HG03378 (cell line): ENCODE results near the gene SEMA3C.

Experiments
- ATAC-seq: cut with Tn5 transposase; IDR thresholded peaks from one replicate; pipeline ENCODE4 v1.9.1; 2021; ENCODE audit warnings: mild to moderate bottlenecking, moderate library complexity; ENCODE audit not compliant: unreplicated experiment

Gene SEMA3C

DNA sequence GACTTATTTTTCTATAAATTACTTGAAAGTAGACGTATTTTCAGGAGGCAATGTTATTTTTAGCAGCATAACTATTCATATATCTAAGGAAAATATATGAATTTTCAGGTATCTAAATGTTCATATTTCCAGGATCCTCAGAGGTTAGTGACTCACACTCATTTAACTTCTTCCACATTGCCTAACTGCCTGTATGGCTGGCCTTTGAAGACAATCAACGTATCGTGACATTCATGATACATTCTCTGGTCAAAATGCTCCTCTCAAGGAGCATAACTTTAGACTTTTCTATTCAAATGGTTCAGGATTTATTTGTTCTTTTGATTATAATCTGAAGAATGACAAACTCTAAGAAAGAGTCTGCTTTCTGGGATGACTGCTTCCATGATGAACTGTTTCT lies 89.3 kb downstream of the SEMA3C start:
- ATAC-seq = no peak

- ATAC-seq = no peak
These were observed 91.6 kb downstream of the SEMA3C start for GRCh38 chr7:80827239-80827633.

DNA sequence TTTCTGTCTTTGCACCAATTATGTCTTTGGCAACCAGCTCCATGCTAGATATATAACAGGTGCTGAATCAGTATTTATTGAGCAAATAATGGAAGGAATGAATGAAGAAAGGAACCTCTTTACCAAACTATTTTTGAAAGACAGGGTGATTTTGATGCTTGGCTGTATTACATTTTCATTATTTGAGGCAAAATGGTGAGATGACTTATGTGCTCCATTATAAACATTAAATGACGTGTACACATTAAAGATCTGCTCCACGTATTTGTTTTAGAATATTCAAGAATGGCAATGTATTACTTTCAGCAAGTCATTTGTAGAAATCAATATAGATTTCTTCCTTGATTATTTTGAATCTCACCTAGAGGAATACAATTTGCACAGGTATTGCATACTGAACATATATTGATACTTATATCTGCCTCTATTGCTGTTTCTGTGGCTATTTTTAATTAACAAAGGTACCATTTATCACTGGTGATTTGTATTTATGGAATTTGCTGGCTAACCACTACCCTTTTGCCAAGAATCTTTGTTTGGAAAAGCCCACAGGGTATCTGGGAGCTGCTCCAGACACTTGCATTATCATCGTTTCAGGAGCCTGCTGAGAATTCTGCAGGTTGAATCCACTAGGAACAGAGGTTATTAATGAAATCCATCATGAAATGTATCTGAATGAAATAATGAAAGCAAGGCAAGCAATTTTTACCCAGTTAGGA lies 92.2 kb downstream of the SEMA3C start:
- no peak for ATAC-seq

DNA sequence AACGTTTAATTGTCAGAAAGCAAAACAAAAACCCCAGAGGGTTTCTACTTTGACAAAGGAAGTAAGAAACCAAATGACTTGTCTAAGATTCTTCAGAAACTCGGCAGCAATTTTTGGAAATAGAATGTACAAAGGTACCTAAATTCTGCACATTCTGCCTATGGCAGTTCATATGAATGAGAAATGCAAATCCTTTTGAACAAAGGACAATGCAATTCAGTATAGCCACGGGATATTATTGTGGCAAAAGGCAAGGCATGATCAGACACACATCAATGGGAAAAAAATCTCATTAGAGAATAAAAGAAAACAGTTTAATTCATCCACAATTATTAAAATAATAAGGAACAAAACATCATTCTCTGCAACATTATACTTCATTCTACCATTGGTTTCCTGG lies 93.4 kb downstream of the SEMA3C start:
- no peak for ATAC-seq

DNA sequence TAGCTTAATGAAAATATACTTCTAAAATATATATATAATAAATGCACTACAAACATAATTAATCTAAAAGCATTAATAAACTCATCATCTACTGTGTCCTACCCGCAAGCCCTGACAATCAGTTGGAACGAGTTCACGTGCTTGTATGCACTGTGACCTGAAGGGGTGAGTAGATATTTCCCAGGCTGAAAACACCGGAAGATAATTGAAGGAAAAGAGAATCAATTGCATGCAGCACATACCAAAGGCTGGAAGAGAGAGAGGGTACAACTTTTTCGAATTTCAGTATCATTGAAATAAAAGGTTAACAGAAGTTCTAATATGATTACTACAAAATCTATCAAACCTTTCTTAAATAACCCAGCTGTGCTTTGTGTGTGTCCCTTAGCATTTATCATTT lies 94.6 kb downstream of the SEMA3C start:
- ATAC-seq = no peak

- ATAC-seq = no peak
These were observed 95.8 kb downstream of the SEMA3C start for GRCh38 chr7:80823057-80823456.

- ATAC-seq = no peak
These were observed 97.0 kb downstream of the SEMA3C start for GRCh38 chr7:80821771-80822319.

GRCh38 chr7:80819503-80819902 lies 99.3 kb downstream of the SEMA3C start:
- ATAC-seq = no peak

DNA sequence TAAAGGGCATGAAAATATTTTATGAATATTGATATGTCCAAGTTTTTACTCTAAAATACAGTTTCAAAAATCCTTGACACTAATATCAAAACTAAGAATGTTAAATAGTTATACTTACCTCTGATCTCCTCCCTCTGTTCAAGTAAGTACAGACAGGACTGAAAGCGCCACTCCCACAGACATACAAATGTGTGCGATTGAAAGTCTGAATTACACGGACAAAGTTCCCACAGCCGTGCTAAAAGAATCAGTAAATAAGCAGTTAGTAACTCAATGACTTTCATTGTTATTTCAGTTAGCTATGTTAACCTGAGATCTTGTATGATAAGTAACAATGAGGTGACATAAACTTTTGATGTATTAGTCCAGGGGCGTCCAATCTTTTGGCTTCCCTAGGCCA lies 100.7 kb downstream of the SEMA3C start:
- no peak for ATAC-seq

DNA sequence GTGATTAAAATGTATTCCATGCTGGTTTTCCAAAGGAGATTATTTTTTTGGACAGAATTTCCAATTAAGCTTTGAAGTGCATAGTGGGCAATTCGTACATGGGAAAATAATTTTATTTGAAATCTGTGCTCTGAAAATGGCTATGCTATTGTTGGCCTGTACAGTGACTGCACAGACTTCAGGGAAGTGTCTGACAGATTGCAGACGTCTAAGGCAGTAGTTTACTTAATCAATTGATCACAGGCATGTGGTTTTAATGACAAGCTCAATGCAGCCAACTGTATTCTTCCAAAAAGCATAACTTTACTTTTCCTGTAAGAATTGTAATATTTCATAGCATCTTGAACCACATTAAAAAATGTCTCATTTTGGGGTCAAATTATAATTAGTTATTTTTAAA lies 102.0 kb downstream of the SEMA3C start:
- ATAC-seq = no peak

GRCh38 chr7:80815733-80816132 lies 103.1 kb downstream of the SEMA3C start:
- no peak for ATAC-seq

DNA sequence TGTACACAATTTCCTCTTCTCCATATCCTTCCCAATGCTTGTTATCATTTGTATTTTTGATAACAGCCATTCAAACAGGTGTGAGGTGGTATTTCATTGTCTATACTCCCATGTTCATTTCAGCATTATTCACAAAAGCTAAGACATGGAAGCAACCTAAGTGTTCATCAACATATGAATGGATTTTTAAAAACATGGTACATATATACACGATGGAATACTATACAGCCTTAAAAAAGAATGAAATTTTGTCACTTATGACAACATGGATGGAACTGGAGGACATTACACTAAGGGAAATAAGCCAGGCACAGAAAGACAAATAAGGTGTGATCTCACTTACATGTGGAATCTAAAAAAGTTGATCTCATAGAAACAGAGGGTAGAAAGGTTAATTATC lies 109.3 kb downstream of the SEMA3C start:
- ATAC-seq = no peak

DNA sequence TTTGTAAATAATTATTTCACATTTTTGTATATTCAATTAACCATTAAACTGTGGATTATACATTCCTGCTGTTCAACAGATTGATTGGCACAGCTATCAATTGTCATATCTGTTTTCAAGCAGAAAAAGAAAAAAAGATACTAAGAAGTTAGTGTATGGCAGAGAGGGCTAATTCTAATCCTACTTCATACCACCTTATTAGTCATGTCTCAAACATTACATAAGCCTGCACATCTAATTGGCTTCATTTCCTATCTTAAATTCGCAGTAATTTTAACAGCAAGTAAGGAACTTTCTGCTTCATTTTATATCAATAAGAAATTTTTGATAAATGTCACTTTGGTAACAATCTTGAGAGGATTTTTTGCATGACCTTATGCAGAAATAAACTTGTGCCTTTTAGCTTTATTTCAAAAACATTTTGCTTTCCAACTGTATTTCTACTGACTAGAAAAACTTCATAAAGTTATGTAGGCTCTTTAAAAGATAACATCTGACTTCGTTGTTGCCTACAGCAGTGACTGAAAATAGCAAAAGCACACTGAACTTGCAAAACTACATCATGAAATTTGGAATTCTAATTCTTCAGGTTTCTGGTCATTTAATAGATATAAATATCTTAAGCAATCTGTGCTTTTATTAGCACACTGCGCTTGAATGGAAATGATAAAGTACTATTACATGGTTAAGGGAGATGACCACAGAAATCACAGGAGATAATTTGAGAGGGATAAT lies 111.5 kb downstream of the SEMA3C start:
- no peak for ATAC-seq

DNA sequence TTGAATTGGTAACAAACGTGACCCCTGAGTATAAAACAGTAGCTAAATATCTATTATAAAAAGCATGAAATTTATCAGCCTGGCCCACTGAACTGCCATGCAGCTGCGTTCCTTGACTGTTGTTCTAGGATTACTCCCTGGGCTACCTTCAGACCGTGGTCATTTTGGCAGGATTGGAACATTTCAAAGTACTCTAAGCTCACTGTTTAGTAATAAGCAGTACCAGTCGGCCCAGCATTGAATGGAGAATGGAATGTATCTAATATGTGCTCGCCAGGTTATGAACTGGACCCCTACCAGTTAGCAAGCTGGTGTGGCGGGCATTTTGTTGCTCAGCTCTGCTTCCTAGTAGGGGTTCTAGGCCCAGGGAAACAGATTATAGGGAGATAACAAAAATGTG lies 112.2 kb downstream of the SEMA3C start:
- ATAC-seq = no peak

DNA sequence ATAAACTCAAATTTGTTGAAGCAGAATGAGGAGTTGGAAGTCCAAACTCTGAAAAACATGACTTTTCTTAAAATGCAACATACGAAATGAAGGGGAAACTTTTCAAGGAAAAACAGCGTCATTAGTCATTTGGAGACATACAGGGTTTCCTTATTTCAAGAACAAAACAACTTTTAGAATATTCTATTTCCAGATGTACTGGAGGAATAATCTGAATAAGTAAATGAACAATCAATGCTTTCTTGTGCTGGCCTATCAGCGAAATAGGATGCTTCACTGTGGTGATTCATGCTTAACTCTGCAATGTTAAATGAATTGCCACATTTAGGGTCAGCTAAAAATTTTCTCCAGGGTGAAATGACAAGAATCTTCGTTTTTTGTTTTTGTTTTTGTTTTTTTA lies 114.3 kb downstream of the SEMA3C start:
- no peak for ATAC-seq

DNA sequence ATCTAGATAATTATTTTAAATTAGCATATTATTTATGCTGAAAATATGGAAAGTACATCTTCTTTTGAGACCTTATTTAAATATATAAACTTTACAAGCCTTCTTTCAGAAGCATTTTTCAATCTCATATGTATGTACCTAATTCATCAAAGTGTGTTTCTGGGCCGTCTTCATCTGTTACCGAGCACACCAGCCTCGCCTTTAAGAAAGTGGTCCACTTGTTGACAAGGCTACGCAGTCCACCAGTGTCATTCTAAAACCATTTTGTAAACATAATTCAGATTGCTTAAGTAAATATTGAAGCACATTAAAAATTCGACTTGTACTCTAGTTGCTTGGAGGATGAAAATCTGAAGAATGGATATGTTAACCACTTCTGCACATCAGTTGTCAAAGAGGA lies 116.3 kb downstream of the SEMA3C start:
- no peak for ATAC-seq

GRCh38 chr7:80794631-80795573 lies 123.9 kb downstream of the SEMA3C start:
- no peak for ATAC-seq

GRCh38 chr7:80791509-80791929 lies 127.3 kb downstream of the SEMA3C start:
- ATAC-seq = no peak

DNA sequence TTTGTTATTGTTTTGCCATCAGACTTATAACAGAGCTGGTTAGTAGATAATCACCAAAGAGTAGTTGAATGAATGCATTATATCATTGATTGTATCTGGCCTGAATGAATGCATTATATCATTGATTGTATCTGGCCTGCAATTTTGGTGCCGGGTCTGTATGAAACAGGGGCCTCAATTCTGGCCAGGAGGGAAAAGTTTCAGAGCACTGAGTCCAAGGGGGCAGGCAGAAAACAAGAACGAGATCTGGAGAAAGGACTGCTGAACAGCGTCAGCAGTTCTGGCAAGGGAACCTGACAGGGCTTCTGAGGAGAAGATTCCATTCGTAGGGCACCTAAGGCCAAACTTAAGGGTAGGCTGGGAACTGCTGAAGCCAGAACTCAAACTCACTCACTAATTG lies 128.0 kb downstream of the SEMA3C start:
- no peak for ATAC-seq

DNA sequence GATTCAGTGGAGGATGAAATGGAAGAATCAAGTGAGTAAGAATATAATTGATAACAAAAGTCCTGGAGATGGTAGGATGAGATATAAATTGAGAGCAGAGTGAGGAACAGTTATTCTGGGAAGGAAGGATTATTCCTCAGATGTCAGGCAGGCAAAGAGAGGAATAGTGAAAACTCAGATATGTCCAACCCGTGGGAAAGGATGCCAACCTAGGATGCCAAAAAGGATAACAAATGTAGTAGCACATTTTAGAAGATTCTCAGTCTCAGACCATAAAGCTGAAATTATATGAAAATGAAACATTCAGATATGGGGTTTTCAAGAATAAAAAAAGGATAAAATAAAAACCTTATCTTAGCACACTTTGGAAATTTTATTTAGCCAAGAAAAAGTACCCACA lies 131.1 kb downstream of the SEMA3C start:
- ATAC-seq = no peak

DNA sequence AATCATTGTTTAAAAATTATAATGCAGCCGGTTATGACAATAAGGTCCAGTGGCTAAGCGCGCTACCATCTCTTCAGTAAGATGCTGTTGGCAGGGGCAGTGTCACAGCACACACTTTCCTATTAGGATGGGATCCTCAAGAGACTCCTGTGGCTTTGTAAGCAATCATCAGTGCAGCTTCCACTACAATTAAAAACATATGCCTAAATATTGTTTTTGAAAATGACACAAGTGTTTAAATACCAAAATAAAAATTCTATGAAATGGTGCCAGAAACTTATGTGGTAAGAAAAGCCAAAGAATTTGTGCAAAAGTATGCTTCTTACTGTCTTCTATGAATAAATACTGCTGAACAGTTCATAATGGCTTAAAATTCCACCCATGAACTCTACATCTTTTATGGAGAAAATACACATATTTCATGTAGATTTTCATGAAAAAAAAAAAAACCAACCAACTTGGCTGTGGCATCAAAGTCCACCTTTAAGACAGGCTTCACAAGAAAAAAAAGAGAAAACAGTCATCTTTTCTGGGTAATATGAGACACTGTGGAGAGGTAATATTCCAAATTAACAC lies 132.8 kb downstream of the SEMA3C start:
- no peak for ATAC-seq
